HCT116 (cell line): ENCODE data around the gene PIBF1.

Experiments
- MAX ChIP-seq: IDR thresholded peaks from 2 replicates; pipeline ENCODE4 v1.6.1; 2012
- TF ChIP-seq, protein P1 (sequence below), 3 experiments: fragments of 200-600 bp in 1 of 3; sonication (generic) in 1 of 3; IDR thresholded peaks in 2 of 3; conservative IDR thresholded peaks in 1 of 3; 2 replicates each; pipeline ENCODE4 v1.5.1; 2012 to 2017; ENCODE audit warnings: low read depth in 2 of 3, low read length in 2 of 3, antibody characterized with exemption in 1 of 3, borderline replicate concordance in 1 of 3, control low read depth in 1 of 3, mild to moderate bottlenecking in 1 of 3, mixed read lengths in 1 of 3, mixed run types in 1 of 3, moderate library complexity in 1 of 3; ENCODE audit not compliant: insufficient read depth in 1 of 3

DNA sequence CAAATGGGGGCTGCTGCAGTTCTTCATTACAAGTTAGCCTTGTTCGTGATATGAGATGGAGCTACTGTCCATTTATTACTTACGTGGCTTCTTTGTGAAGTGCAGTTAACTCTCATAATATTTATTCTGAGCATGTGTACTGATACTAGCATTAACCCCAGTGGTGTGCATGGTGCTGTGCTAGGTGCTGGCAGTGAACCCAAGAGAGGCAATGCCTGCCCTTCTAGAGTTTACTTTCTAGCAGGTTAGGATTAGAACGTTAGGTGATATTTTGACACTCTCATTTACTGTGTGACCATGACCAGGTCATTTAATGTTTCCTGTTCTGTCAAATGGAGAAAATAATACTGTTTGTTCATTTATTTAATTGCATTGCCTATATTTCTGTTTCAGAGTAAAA is 16.9 kb downstream of the PIBF1 start:
- no peak for TF ChIP-seq MAX
- TF ChIP-seq, protein P1, sequence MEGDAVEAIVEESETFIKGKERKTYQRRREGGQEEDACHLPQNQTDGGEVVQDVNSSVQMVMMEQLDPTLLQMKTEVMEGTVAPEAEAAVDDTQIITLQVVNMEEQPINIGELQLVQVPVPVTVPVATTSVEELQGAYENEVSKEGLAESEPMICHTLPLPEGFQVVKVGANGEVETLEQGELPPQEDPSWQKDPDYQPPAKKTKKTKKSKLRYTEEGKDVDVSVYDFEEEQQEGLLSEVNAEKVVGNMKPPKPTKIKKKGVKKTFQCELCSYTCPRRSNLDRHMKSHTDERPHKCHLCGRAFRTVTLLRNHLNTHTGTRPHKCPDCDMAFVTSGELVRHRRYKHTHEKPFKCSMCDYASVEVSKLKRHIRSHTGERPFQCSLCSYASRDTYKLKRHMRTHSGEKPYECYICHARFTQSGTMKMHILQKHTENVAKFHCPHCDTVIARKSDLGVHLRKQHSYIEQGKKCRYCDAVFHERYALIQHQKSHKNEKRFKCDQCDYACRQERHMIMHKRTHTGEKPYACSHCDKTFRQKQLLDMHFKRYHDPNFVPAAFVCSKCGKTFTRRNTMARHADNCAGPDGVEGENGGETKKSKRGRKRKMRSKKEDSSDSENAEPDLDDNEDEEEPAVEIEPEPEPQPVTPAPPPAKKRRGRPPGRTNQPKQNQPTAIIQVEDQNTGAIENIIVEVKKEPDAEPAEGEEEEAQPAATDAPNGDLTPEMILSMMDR (IDR thresholded peaks at IDR 0.05 in 2 of 3, conservative IDR thresholded peaks at IDR 0.05 in 1 of 3; ENCODE audit: borderline replicate concordance in 1 of 3, insufficient read depth in 1 of 3, low read depth in 2 of 3, low read length in 2 of 3): no peak
